Natural killer cell (primary cell): ENCODE data around the gene MBD6. TPM values are rescaled to one million over a fixed set of nuclear protein-coding genes. Genes with fewer than 3 reads are reported as not detected.
A peak's percentile ranks its signal among the peaks of the same experiment; 100 is the strongest.

Experiments
- ATAC-seq, 3 donors: fragments of 150-1000 bp in 2 of 3; fragments of 200-7000 bp in 1 of 3; cut with Tn5 transposase; 1 replicate in 1 of 3; 2 replicates in 2 of 3; pipeline ENCODE4 v1.10.0; 2021; ENCODE audit warnings: mild to moderate bottlenecking in 2 of 3, moderate library complexity in 2 of 3
- DNase-seq, 2 donors: peaks; one replicate each; pipeline versions ENCODE4 v3.0.0 to v3.0.0-alpha.2; 2013 to 2021; ENCODE audit warnings: mixed read lengths in 1 of 2
- H3K27ac ChIP-seq: one replicate; pipeline ENCODE4 v1.5.1; 2013; ENCODE audit warnings: mild to moderate bottlenecking, low read length
- H3K27me3 ChIP-seq: one replicate; pipeline ENCODE4 v1.6.1; 2013; ENCODE audit warnings: low read length; ENCODE audit not compliant: control insufficient read depth, insufficient read depth
- H3K36me3 ChIP-seq: one replicate; pipeline ENCODE4 v1.6.1; 2013; ENCODE audit warnings: low read length; ENCODE audit not compliant: control insufficient read depth, insufficient read depth
- H3K4me1 ChIP-seq: one replicate; pipeline ENCODE4 v1.6.1; 2013; ENCODE audit warnings: low read length; ENCODE audit not compliant: control insufficient read depth, insufficient read depth
- H3K4me3 ChIP-seq: one replicate; pipeline ENCODE4 v1.5.1; 2013; ENCODE audit warnings: low read length
- H3K9me3 ChIP-seq: one replicate; pipeline ENCODE4 v1.6.1; 2013; ENCODE audit warnings: low read length; ENCODE audit not compliant: control insufficient read depth, insufficient read depth
- H3K27ac Mint-ChIP-seq, 2 donors: one replicate each; pipeline ENCODE4 v1.8.0; 2022; ENCODE audit warnings: mild to moderate bottlenecking in 2 of 2, mixed read lengths in 2 of 2, moderate library complexity in 1 of 2
- H3K27me3 Mint-ChIP-seq, 2 donors: one replicate each; pipeline ENCODE4 v1.8.0; 2022; ENCODE audit warnings: low read depth in 2 of 2, mixed read lengths in 2 of 2
- H3K36me3 Mint-ChIP-seq: one replicate; pipeline ENCODE4 v1.8.0; 2022; ENCODE audit warnings: mixed read lengths
- H3K4me1 Mint-ChIP-seq, 2 donors: one replicate each; pipeline ENCODE4 v1.8.0; 2022; ENCODE audit warnings: mixed read lengths in 2 of 2
- H3K4me3 Mint-ChIP-seq: one replicate; pipeline ENCODE4 v1.8.0; 2022; ENCODE audit warnings: mild to moderate bottlenecking, moderate library complexity, mixed read lengths
- H3K9me3 Mint-ChIP-seq, 2 donors: one replicate each; pipeline ENCODE4 v1.8.0; 2022; ENCODE audit warnings: mixed read lengths in 2 of 2
- CTCF ChIP-seq: fragments of 200-600 bp; IDR thresholded peaks from one replicate; pipeline ENCODE4 v1.8.0; 2022; ENCODE audit warnings: antibody characterized with exemption
- WGBS: methylation state at CpG from one replicate; pipeline ENCODE4 v1.1.7; 2013; ENCODE audit warnings: missing lambda C conversion rate; ENCODE audit not compliant: insufficient coverage; 5-methylcytosine and 5-hydroxymethylcytosine counted together
- intact Hi-C: fragments of 100-400 bp; cut with micrococcal nuclease; formaldehyde crosslinking; loops from one replicate; pipeline ENCODE4 v1.14.2; 2022
- total RNA-seq, 4 donors: library from RNA; stranded (reverse); fragments of 120-200 nt in 1 of 4; gene quantifications; one replicate each; pipeline versions ENCODE4 v1.2.3 to v1.2.4, GENCODE V29; 2013 to 2022

The MBD6 gene
- 100 to 1,000 TPM; 130 to 142 (median 139) TPM for total RNA-seq
- total RNA-seq (2013): 22.8 TPM

GRCh38 chr12:57522011-57522886 is at the start of gene MBD6:
MBD6 (plus strand) TSS chr12:57522824; CDS start chr12:57524304, 1,480 bp downstream.
- no peaks in the 10 kb centered on the region for H3K27me3 ChIP-seq
- peak within 1 kb of the TSS; percentile 97 for H3K27ac ChIP-seq
- Mint-ChIP-seq H3K4me1 (peaks cover 33 to 89% of the 10 kb centered on the region in 2 donors), H3K36me3 (no peaks in the 10 kb centered on the region), H3K27ac (peak within 1 kb of the TSS; percentile 99), H3K27me3 (no peaks in the 10 kb centered on the region), H3K9me3 (no peaks in the 10 kb centered on the region), H3K4me3 (peak within 1 kb of the TSS; percentile 97)
- WGBS: under 1% methylated on average over 56 of the region's 57 CpGs
- DNase-seq (peak; percentile 91 to 96), ATAC-seq (peak; percentile 42 to 59 (median 45))
- no peaks in the 10 kb centered on the region for H3K9me3 ChIP-seq
- H3K4me3 ChIP-seq: peak within 1 kb of the TSS; percentile 71
- H3K4me1 ChIP-seq: peaks cover 63% of the 10 kb centered on the region
- intact Hi-C loops: loop anchor here (2.0 to 5.0 kb wide), 2 partner anchors 35 to 170 kb away; partner anchors contain the start of gene OS9
- peaks cover 27% of the 10 kb centered on the region for H3K36me3 ChIP-seq
- TF ChIP-seq CTCF: no peak

GRCh38 chr12:57473392-57473791 is 49.2 kb upstream of the MBD6 start:
- whole genome bisulfite sequencing: 97% methylated on average over 3 of the region's 3 CpGs
- TF ChIP-seq CTCF: no peak
- H3K4me1 Mint-ChIP-seq: peaks cover 69 to 91% of the 10 kb centered on the region in 2 donors
- H3K36me3 Mint-ChIP-seq: peaks cover 19% of the 10 kb centered on the region
- no peaks in the 10 kb centered on the region for H3K9me3 Mint-ChIP-seq
- no peak overlapping the region for H3K4me3 ChIP-seq
- intact Hi-C loops: no loop called here
- no peaks in the 10 kb centered on the region for H3K27me3 ChIP-seq
- peak overlapping the region; percentile 83 to 90 for H3K27ac Mint-ChIP-seq
- ATAC-seq (no peak), DNase-seq (no peak)
- no peak overlapping the region for H3K27ac ChIP-seq
- H3K36me3 ChIP-seq: peaks cover 59% of the 10 kb centered on the region
- no peaks in the 10 kb centered on the region for H3K27me3 Mint-ChIP-seq
- H3K4me1 ChIP-seq: peaks cover 89% of the 10 kb centered on the region
- H3K4me3 Mint-ChIP-seq: peak overlapping the region; percentile 78
- no peaks in the 10 kb centered on the region for H3K9me3 ChIP-seq

- H3K27ac ChIP-seq: no peak overlapping the region
- no peak for TF ChIP-seq CTCF
These were observed 48.7 kb upstream of the MBD6 start for GRCh38 chr12:57473886-57474285.

More at GRCh38 chr12:57473886-57474285, 48.7 kb upstream of the MBD6 start:
- Histone ChIP-seq H3K36me3 (peaks cover 59% of the 10 kb centered on the region), H3K4me1 (peaks cover 94% of the 10 kb centered on the region), H3K9me3 (no peaks in the 10 kb centered on the region), H3K27me3 (no peaks in the 10 kb centered on the region), H3K4me3 (no peak overlapping the region)
- DNase-seq (no peak), ATAC-seq (no peak)
- Mint-ChIP-seq H3K27me3 (no peaks in the 10 kb centered on the region), H3K36me3 (peaks cover 19% of the 10 kb centered on the region), H3K27ac (peak overlapping the region; percentile 83 to 90), H3K4me3 (peak overlapping the region; percentile 78), H3K9me3 (no peaks in the 10 kb centered on the region), H3K4me1 (peaks cover 70 to 92% of the 10 kb centered on the region in 2 donors)
- intact Hi-C loops: no loop called here
- WGBS: 97% methylated on average over 5 of the region's 5 CpGs
